K562 (cell line): ENCODE results near the gene SF3B4. TPM values are rescaled to one million over a fixed set of nuclear protein-coding genes. Genes with fewer than 3 reads are reported as not detected.

ENCODE experiments used
- ATAC-seq: fragments of 200-7000 bp; cut with Tn5 transposase; 3 replicates; pipeline ENCODE4 v1.9.1; 2020; ENCODE audit warnings: moderate library complexity
- BruUV-seq: library from RNA; stranded (reverse); fragments of 400-500 nt; replicated peaks from 2 replicates; lab custom pipeline; 2021; lab: Mats Ljungman, UMichigan
- CTCF ChIA-PET: fragments of 300-600 bp; formaldehyde crosslinking; extraction: SDS; loops from one replicate; lab custom pipeline; 2021; ENCODE audit warnings: low intra/inter-chr PET ratio; lab: Yijun Ruan, JAX
- POLR2A ChIA-PET: fragments of 300-600, 350-650 bp; sonication (Branson Sonifier 250); formaldehyde crosslinking; extraction: SDS; loops from one replicate; lab custom pipeline; 2021; ENCODE audit warnings: antibody characterized with exemption, inconsistent platforms; lab: Yijun Ruan, JAX
- DNase-seq, 4 experiments: peaks; one replicate each; pipeline versions ENCODE4 v3.0.0 to v3.0.0-alpha.2; 2011 to 2018; ENCODE audit warnings: low spot score in 3 of 4, mixed read lengths in 3 of 4; ENCODE audit errors: extremely low read depth in 1 of 4
- FAIRE-seq: peaks from 2 replicates; lab custom pipeline; 2011; peaks lifted over from hg19 to GRCh38; lab: Jason Lieb, UNC
- H2AFZ ChIP-seq: 2 replicates; pipeline ENCODE4 v1.6.0; 2011; ENCODE audit warnings: low read depth, low read length, control low read depth, inconsistent platforms
- H3K27ac ChIP-seq: fragments of 200-600 bp; 3 replicates; pipeline ENCODE4 v1.8.0; 2011; ENCODE audit warnings: low read depth, mild to moderate bottlenecking, control low read depth, inconsistent platforms, low read length, moderate library complexity, mixed read lengths; ENCODE audit errors: extremely low read depth
- H3K27me3 ChIP-seq, 2 experiments: fragments of 300-600 bp in 1 of 2; 2 replicates in 1 of 2; 3 replicates in 1 of 2; pipeline versions ENCODE4 v1.6.0 to v1.8.0; 2011; ENCODE audit warnings: inconsistent platforms in 2 of 2, low read length in 2 of 2, mild to moderate bottlenecking in 1 of 2, mixed read lengths in 1 of 2, moderate library complexity in 1 of 2; ENCODE audit not compliant: control insufficient read depth in 2 of 2, insufficient read depth in 2 of 2
- H3K36me3 ChIP-seq: fragments of 300-600 bp; 3 replicates; pipeline ENCODE4 v1.8.0; 2011; ENCODE audit warnings: mild to moderate bottlenecking, low read length, inconsistent platforms; ENCODE audit not compliant: control insufficient read depth, insufficient read depth
- H3K4me1 ChIP-seq, 2 experiments: fragments of 200-600 bp in 1 of 2; replicated peaks in 1 of 2; 2 replicates in 1 of 2; 3 replicates in 1 of 2; pipeline versions ENCODE4 v1.5.1 to v1.8.0; 2011; ENCODE audit warnings: inconsistent platforms in 2 of 2, low read length in 2 of 2, mild to moderate bottlenecking in 1 of 2, mixed read lengths in 1 of 2, moderate library complexity in 1 of 2; ENCODE audit not compliant: control insufficient read depth in 2 of 2, insufficient read depth in 2 of 2
- H3K4me2 ChIP-seq: 2 replicates; pipeline ENCODE4 v1.6.1; 2011; ENCODE audit warnings: low read length, control low read depth, inconsistent platforms, mixed read lengths; ENCODE audit not compliant: insufficient read depth
- H3K4me3 ChIP-seq: fragments of 200-600 bp; sonication (generic), shearing (Covaris generic); 2 replicates; pipeline ENCODE4 v1.5.1; 2016; ENCODE audit warnings: control low read depth, inconsistent platforms
- H3K79me2 ChIP-seq: fragments of 200-600 bp; 3 replicates; pipeline ENCODE4 v1.8.0; 2011; ENCODE audit warnings: low read length, inconsistent platforms; ENCODE audit not compliant: control insufficient read depth, insufficient read depth
- H3K9ac ChIP-seq, 2 experiments: 2 replicates each; pipeline versions ENCODE4 v1.6.0 to v1.6.1; 2011; ENCODE audit warnings: low read depth in 2 of 2, low read length in 2 of 2, control low read depth in 1 of 2, inconsistent platforms in 1 of 2, mild to moderate bottlenecking in 1 of 2, mixed read lengths in 1 of 2; ENCODE audit not compliant: insufficient read depth in 1 of 2
- H3K9me1 ChIP-seq: one replicate; pipeline ENCODE4 v1.6.0; 2011; ENCODE audit warnings: inconsistent platforms, mild to moderate bottlenecking, low read length, moderate library complexity; ENCODE audit not compliant: control insufficient read depth, insufficient read depth
- H3K9me3 ChIP-seq: replicated peaks from 2 replicates; pipeline ENCODE4 v1.5.1; 2011; ENCODE audit warnings: low read depth, low read length, inconsistent platforms; ENCODE audit not compliant: control insufficient read depth, insufficient read depth
- H4K20me1 ChIP-seq: replicated peaks from 2 replicates; pipeline ENCODE4 v1.6.1; 2011; ENCODE audit warnings: low read length, inconsistent platforms, mixed read lengths; ENCODE audit not compliant: control insufficient read depth, insufficient read depth
- FOXP1 ChIP-seq: sonication (generic); formaldehyde crosslinking; IDR thresholded peaks from 2 replicates; pipeline ENCODE4 v1.8.0; 2022; ENCODE audit warnings: mild to moderate bottlenecking, missing genetic modification reagents
- NCOA2 ChIP-seq, 2 experiments: fragments of 450-650 bp; IDR thresholded peaks; 2 replicates each; pipeline ENCODE4 v1.6.1; 2018; ENCODE audit warnings: mild to moderate bottlenecking in 2 of 2, moderate library complexity in 1 of 2; ENCODE audit not compliant: partially characterized antibody in 2 of 2
- NELFE ChIP-seq: IDR thresholded peaks from 2 replicates; pipeline ENCODE4 v1.6.1; 2011; ENCODE audit warnings: mild to moderate bottlenecking; ENCODE audit not compliant: insufficient read depth, insufficient read length
- NR2C2 ChIP-seq, 2 experiments: fragments of 200-800 bp in 1 of 2; sonication (Bioruptor generic) in 1 of 2; sonication (generic) in 1 of 2; formaldehyde crosslinking in 1 of 2; IDR thresholded peaks; 2 replicates each; pipeline versions ENCODE4 v1.6.1 to v1.8.0; 2016 to 2022; ENCODE audit warnings: mild to moderate bottlenecking in 1 of 2, missing compliant biosample characterization in 1 of 2, missing genetic modification characterization in 1 of 2, missing genetic modification reagents in 1 of 2
- SP1 ChIP-seq: sonication (generic); formaldehyde crosslinking; IDR thresholded peaks from 2 replicates; pipeline ENCODE4 v1.8.1; 2022; ENCODE audit warnings: mild to moderate bottlenecking, missing genetic modification reagents
- TOE1 ChIP-seq, 2 experiments: fragments of 450-650 bp in 1 of 2; sonication (generic) in 1 of 2; formaldehyde crosslinking in 1 of 2; IDR thresholded peaks; 2 replicates each; pipeline versions ENCODE4 v1.7.1 to v1.8.0; 2016 to 2022; ENCODE audit warnings: borderline replicate concordance in 2 of 2, mild to moderate bottlenecking in 2 of 2, antibody characterized with exemption in 1 of 2, inconsistent platforms in 1 of 2, low read depth in 1 of 2, missing genetic modification reagents in 1 of 2, moderate library complexity in 1 of 2
- ZC3H11A ChIP-seq: IDR thresholded peaks from 2 replicates; pipeline ENCODE4 v1.6.1; 2012; ENCODE audit warnings: low read depth, low read length, improper control_type of control experiment
- ZNF589 ChIP-seq: fragments of 200-800 bp; sonication (Bioruptor generic); IDR thresholded peaks from 2 replicates; pipeline ENCODE4 v1.6.1; 2016; ENCODE audit warnings: low read depth, missing genetic modification characterization, missing compliant biosample characterization
- WGBS: fragments of 100-300 bp; shearing (Covaris generic); methylation state at CpG from one replicate; pipeline ENCODE4 v1.1.6; 2016; ENCODE audit warnings: low coverage, mixed read lengths; ENCODE audit not compliant: insufficient coverage; ENCODE audit errors: missing lambda C conversion rate; 5-methylcytosine and 5-hydroxymethylcytosine counted together
- in situ Hi-C: fragments of 300-500 bp; cut with MboI; formaldehyde crosslinking; loops from 4 replicates; pipeline ENCODE4 v1.15.0; 2018; ENCODE audit warnings: inconsistent platforms, mixed read lengths
- intact Hi-C: fragments of 100-400 bp; cut with micrococcal nuclease; formaldehyde crosslinking; loops from 2 replicates; pipeline ENCODE4 v1.14.2; 2022
- polyA plus RNA-seq, 8 experiments: library from polyadenylated mRNA; depleted of rRNA in 4 of 8; stranded (reverse) in 5 of 8; unstranded in 3 of 8; fragments of >200 nt; fragmentation: Nextera tagmentation in 2 of 8; fragmentation: Illumina TruSeq in 1 of 8; extraction: Ambion mirVana in 2 of 8; extraction: Trizol in 1 of 8; gene quantifications; 2 replicates each; pipeline versions ENCODE4 v1.2.1 to v1.2.3, GENCODE V29; 2011 to 2014; ENCODE audit warnings: inconsistent platforms in 1 of 8, missing spikeins in 1 of 8
- total RNA-seq, 7 experiments: library from RNA; depleted of rRNA in 6 of 7; stranded (reverse); fragments of >200 nt in 6 of 7; fragmentation: Illumina TruSeq in 2 of 7; extraction: Trizol in 2 of 7; gene quantifications; 2 replicates each; pipeline versions ENCODE4 v1.2.1 to v1.2.3, GENCODE V29; 2011 to 2021; ENCODE audit warnings: low replicate concordance in 1 of 7
- TF ChIP-seq, protein P1 (sequence below): fragments of 450-650 bp; formaldehyde crosslinking; IDR thresholded peaks from 2 replicates; pipeline ENCODE4 v1.4.0; 2020; ENCODE audit warnings: mild to moderate bottlenecking, moderate library complexity
- TF ChIP-seq, protein P2 (sequence below): sonication (generic); formaldehyde crosslinking; IDR thresholded peaks from 2 replicates; pipeline ENCODE4 v1.9.0; 2022; ENCODE audit warnings: mild to moderate bottlenecking, missing genetic modification reagents
- TF ChIP-seq, protein P3 (sequence below): sonication (generic); formaldehyde crosslinking; IDR thresholded peaks from 2 replicates; pipeline ENCODE4 v1.8.1; 2023; ENCODE audit warnings: mild to moderate bottlenecking, missing genetic modification reagents
- TF ChIP-seq, protein P4 (sequence below): fragments of 450-650 bp; IDR thresholded peaks from 2 replicates; pipeline ENCODE4 v1.6.1; 2016; ENCODE audit warnings: mild to moderate bottlenecking

Gene SF3B4
- total and polyA plus RNA-seq, 9 of the 15 experiments (the other 6 are each of a cell fraction or from before 2014, with no cell fraction given), result 3.0 to 88.0 (median 26.1) TPM

DNA sequence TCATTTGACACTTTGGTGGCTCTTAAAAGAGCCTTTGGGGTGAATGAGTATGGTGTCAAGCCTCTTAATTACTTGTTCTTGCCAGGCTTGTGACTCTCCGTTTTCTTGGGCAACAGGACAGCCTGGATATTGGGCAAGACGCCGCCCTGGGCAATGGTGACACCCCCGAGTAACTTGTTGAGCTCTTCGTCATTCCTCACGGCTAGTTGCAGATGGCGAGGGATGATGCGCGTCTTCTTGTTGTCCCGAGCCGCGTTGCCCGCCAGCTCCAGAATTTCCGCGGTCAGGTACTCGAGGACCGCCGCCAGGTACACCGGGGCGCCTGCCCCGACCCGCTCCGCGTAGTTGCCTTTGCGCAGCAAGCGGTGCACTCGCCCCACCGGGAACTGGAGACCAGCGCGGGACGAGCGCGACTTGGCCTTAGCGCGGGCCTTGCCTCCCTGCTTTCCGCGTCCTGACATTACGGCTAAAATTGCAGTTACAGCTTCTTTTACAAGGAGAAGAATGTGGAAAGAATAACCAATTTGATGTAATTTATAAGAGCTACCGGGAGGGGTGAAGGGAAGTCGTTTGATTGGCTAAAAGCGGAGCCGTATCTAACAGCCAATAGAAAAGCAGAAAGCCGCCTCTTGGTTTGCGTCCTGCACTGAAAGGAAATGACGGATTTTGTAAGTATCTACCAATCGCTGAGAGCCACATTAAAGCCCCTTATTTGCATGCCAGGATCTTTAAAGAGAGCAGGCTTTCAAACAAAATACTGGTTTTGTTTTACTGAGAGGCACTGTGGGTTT is 40.0 kb downstream of the SF3B4 start:
- H3K4me2 ChIP-seq, result peak overlapping the region; percentile 99
- H3K4me3 ChIP-seq, result peak overlapping the region; percentile 64
- ChIA-PET CTCF (interaction anchor here (0.7 to 1.9 kb wide), 4 partner anchors 54 to 300 kb away, joined by 3 to 8 read pairs (median 4); no protein-coding TSS in a partner anchor), POLR2A (interaction anchor here (0.6 to 5.9 kb wide), 49 partner anchors 9 to 1183 kb away, joined by 3 to 71 read pairs (median 5); partner anchors contain the start of genes MTMR11, OTUD7B, SF3B4 and VPS45)
- H3K27ac ChIP-seq, result peak overlapping the region; percentile 98
- H3K36me3 ChIP-seq, result peaks cover 9% of the 10 kb centered on the region; the same call in 2 of the 3 replicates
- peaks cover 23% of the 10 kb centered on the region for H4K20me1 ChIP-seq
- no peaks in the 10 kb centered on the region for H3K9me3 ChIP-seq
- H3K79me2 ChIP-seq, result peaks cover 40% of the 10 kb centered on the region
- ATAC-seq (peak; percentile 70), FAIRE-seq (peak; percentile 85), DNase-seq (peak; percentile 70 to 95 (median 82))
- H2AFZ ChIP-seq, result peak overlapping the region; percentile 60
- H3K9ac ChIP-seq, result peak overlapping the region; percentile 93 to 95
- BruUV-seq, result TSS peak; percentile 26
- H3K27me3 ChIP-seq, result no peaks in the 10 kb centered on the region
- H3K4me1 ChIP-seq, result peaks cover 8 to 24% of the 10 kb centered on the region in 2 experiments
- intact Hi-C loops (loop anchor here (1.0 to 2.0 kb wide), 3 partner anchors 40 to 163 kb away; partner anchors contain the start of gene SF3B4), in situ Hi-C loops (loop anchor here (5.0 kb wide), 1 partner anchor 45 kb away; a partner anchor contains a TSS)
- under 1% methylated on average over 41 of the region's 46 CpGs for WGBS
- no peaks in the 10 kb centered on the region for H3K9me1 ChIP-seq
- TF ChIP-seq NELFE, result no peak
- TF ChIP-seq NCOA2 (IDR thresholded peaks at IDR 0.05; ENCODE audit: partially characterized antibody in 2 of 2), result no peak
- TF ChIP-seq, protein P1, sequence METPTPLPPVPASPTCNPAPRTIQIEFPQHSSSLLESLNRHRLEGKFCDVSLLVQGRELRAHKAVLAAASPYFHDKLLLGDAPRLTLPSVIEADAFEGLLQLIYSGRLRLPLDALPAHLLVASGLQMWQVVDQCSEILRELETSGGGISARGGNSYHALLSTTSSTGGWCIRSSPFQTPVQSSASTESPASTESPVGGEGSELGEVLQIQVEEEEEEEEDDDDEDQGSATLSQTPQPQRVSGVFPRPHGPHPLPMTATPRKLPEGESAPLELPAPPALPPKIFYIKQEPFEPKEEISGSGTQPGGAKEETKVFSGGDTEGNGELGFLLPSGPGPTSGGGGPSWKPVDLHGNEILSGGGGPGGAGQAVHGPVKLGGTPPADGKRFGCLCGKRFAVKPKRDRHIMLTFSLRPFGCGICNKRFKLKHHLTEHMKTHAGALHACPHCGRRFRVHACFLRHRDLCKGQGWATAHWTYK, result no peak
- TF ChIP-seq, protein P2, sequence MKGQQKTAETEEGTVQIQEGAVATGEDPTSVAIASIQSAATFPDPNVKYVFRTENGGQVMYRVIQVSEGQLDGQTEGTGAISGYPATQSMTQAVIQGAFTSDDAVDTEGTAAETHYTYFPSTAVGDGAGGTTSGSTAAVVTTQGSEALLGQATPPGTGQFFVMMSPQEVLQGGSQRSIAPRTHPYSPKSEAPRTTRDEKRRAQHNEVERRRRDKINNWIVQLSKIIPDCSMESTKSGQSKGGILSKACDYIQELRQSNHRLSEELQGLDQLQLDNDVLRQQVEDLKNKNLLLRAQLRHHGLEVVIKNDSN (CRISPR knock-in tag), result no peak
- no peak for TF ChIP-seq TOE1 (IDR thresholded peaks at IDR 0.05; ENCODE audit: borderline replicate concordance)
- TF ChIP-seq TOE1 (CRISPR knock-in tag; IDR thresholded peaks at IDR 0.05; ENCODE audit: borderline replicate concordance, low read depth), result peak; percentile 93; the same call in 1 of the 2 replicates
- peak; percentile 29; the same call in 1 of the 2 replicates for TF ChIP-seq NR2C2 (CRISPR knock-in tag; IDR thresholded peaks at IDR 0.05)
- TF ChIP-seq NR2C2 (tag; IDR thresholded peaks at IDR 0.05), result no peak
- TF ChIP-seq, protein P3, sequence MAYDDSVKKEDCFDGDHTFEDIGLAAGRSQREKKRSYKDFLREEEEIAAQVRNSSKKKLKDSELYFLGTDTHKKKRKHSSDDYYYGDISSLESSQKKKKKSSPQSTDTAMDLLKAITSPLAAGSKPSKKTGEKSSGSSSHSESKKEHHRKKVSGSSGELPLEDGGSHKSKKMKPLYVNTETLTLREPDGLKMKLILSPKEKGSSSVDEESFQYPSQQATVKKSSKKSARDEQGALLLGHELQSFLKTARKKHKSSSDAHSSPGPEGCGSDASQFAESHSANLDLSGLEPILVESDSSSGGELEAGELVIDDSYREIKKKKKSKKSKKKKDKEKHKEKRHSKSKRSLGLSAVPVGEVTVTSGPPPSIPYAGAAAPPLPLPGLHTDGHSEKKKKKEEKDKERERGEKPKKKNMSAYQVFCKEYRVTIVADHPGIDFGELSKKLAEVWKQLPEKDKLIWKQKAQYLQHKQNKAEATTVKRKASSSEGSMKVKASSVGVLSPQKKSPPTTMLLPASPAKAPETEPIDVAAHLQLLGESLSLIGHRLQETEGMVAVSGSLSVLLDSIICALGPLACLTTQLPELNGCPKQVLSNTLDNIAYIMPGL (CRISPR knock-in tag), result peak; percentile 18; the same call in 1 of the 2 replicates
- TF ChIP-seq ZC3H11A, result no peak
- TF ChIP-seq, protein P4, sequence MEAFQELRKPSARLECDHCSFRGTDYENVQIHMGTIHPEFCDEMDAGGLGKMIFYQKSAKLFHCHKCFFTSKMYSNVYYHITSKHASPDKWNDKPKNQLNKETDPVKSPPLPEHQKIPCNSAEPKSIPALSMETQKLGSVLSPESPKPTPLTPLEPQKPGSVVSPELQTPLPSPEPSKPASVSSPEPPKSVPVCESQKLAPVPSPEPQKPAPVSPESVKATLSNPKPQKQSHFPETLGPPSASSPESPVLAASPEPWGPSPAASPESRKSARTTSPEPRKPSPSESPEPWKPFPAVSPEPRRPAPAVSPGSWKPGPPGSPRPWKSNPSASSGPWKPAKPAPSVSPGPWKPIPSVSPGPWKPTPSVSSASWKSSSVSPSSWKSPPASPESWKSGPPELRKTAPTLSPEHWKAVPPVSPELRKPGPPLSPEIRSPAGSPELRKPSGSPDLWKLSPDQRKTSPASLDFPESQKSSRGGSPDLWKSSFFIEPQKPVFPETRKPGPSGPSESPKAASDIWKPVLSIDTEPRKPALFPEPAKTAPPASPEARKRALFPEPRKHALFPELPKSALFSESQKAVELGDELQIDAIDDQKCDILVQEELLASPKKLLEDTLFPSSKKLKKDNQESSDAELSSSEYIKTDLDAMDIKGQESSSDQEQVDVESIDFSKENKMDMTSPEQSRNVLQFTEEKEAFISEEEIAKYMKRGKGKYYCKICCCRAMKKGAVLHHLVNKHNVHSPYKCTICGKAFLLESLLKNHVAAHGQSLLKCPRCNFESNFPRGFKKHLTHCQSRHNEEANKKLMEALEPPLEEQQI, result no peak
- peak; percentile 86 for TF ChIP-seq SP1 (CRISPR knock-in tag)
- TF ChIP-seq FOXP1 (CRISPR knock-in tag), result peak; percentile 8; the same call in 1 of the 2 replicates
- no peak for TF ChIP-seq ZNF589
